Non-pigmented ciliary epithelial cell (primary cell): ENCODE results near the gene NEO1.

Experiments
- DNase-seq: peaks from one replicate; pipeline ENCODE4 v3.0.0-alpha.2; 2010; ENCODE audit warnings: low read depth

Gene NEO1, protein sequence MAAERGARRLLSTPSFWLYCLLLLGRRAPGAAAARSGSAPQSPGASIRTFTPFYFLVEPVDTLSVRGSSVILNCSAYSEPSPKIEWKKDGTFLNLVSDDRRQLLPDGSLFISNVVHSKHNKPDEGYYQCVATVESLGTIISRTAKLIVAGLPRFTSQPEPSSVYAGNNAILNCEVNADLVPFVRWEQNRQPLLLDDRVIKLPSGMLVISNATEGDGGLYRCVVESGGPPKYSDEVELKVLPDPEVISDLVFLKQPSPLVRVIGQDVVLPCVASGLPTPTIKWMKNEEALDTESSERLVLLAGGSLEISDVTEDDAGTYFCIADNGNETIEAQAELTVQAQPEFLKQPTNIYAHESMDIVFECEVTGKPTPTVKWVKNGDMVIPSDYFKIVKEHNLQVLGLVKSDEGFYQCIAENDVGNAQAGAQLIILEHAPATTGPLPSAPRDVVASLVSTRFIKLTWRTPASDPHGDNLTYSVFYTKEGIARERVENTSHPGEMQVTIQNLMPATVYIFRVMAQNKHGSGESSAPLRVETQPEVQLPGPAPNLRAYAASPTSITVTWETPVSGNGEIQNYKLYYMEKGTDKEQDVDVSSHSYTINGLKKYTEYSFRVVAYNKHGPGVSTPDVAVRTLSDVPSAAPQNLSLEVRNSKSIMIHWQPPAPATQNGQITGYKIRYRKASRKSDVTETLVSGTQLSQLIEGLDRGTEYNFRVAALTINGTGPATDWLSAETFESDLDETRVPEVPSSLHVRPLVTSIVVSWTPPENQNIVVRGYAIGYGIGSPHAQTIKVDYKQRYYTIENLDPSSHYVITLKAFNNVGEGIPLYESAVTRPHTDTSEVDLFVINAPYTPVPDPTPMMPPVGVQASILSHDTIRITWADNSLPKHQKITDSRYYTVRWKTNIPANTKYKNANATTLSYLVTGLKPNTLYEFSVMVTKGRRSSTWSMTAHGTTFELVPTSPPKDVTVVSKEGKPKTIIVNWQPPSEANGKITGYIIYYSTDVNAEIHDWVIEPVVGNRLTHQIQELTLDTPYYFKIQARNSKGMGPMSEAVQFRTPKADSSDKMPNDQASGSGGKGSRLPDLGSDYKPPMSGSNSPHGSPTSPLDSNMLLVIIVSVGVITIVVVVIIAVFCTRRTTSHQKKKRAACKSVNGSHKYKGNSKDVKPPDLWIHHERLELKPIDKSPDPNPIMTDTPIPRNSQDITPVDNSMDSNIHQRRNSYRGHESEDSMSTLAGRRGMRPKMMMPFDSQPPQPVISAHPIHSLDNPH (N-terminal part only)

DNA sequence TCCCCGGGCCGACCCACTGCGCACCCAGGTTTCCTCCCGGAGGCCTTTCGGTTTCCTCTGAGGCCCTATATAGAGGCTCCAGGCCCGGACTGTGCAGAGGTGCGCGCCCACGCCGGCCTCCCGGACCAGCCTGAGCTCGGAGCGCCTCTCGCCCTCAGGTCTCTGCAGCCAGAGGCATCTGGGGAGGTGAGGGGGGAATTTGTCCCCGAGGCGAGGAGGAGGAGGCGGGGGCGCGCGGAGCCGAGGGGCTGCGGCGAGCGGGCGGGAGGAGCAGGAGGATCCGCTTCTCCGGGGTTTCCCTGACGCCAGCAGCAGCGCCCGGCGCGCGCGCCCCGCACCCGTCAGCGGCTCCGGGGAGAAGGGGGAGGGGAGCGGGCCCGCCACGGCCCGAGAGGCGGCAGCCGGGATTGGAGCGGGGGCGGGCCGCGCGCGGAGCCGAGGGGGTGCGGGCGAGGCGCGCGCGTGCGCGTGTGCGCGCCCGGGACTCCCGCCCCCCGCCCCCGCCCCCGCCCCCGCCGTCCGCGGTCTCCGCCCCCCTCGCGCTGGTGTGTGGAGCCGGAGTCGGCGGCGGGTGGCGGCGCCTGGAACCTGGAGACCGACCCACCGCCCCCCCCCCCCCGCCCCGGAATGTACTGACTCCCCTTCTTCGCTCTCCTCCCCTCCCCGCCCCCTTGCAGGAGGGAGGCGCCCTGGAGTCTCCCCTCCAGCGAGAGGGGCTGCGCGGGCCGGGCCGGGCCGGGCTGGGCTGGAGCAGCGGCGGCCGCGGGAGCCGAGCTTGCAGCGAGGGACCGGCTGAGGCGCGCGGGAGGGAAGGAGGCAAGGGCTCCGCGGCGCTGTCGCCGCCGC is at the start of gene NEO1:
Gene NEO1, plus strand, starts transcription at position 657 of the 846 bp plus-strand sequence. CDS start 213 bp downstream, outside the sequence.
- no peak for DNase-seq

DNA sequence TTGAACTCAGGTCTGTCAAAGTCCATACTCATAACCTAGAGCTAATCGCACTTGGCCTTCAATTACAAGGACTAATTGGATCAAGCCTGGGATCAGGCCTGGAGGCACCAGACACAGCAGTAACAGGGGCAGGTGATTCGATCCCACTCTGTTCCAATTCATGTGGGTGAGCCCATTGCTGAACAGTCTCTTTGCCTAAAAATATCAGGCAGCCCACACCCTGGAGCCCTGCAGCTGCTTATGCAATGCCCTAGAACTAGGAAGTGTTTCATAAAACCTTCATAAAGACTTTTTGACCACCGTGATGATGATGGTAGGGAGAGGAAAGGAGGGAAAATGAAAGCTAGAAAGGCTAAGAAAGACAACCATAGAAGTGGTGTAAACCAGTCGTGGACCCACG is 47.8 kb upstream of the NEO1 start:
- DNase-seq, result no peak

DNA sequence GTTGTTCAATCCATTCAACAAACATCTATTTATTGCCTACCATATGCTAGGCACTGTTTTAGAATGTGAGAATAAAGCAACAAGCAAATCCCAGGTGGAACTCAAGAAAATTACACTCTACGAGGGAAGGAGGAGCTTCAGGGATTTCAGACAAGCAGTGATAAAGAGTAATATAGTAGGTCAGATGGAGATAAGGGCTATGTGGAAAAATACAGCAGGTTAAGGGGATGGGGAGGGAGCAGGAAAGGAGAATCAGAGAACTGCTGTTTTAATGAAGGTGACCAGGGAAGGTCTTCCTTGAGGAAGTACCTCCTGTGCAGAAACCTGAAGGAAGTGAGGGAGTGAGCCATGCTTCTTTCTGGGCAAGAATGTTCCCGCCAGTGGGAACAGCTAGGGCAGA is 47.2 kb upstream of the NEO1 start:
- no peak for DNase-seq

DNA sequence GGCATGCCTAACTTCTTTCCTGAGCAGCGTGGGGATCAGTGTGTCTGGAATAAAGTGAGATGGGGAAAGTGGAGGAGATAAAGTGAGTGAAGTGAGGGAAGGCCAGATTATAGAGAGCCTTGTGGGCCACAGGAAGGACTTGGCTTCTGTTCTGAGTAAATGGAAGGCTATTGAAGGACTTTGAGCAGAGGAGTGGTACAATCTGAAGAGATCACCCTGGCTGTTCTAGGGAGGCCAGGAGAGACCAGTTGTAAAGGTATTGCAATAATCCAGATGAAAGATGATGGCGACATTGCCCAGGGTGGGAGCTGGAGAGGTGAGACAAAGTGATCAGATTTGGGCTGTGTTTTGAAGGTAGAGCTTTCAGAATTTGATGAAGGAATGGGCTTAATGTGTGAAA is 46.8 kb upstream of the NEO1 start:
- no peak for DNase-seq

DNA sequence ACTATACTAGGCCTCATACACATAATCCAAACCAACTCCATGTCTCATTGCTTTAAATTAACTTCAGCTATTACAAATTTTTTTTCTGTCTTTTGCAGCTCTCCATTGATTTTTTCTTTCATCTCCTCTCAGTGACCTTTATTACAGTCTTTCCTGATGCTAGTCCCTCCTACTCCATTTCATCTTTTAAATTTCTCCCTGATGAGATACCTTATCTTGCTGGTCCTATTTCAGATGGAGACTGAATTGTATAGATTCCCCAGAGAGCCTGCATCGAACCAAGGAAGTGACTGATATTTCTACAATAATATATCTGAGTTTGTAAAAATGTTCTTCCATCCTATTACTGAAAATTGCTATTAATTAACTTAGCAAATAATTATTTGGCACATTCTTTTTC is 45.7 kb upstream of the NEO1 start:
- no peak for DNase-seq

DNA sequence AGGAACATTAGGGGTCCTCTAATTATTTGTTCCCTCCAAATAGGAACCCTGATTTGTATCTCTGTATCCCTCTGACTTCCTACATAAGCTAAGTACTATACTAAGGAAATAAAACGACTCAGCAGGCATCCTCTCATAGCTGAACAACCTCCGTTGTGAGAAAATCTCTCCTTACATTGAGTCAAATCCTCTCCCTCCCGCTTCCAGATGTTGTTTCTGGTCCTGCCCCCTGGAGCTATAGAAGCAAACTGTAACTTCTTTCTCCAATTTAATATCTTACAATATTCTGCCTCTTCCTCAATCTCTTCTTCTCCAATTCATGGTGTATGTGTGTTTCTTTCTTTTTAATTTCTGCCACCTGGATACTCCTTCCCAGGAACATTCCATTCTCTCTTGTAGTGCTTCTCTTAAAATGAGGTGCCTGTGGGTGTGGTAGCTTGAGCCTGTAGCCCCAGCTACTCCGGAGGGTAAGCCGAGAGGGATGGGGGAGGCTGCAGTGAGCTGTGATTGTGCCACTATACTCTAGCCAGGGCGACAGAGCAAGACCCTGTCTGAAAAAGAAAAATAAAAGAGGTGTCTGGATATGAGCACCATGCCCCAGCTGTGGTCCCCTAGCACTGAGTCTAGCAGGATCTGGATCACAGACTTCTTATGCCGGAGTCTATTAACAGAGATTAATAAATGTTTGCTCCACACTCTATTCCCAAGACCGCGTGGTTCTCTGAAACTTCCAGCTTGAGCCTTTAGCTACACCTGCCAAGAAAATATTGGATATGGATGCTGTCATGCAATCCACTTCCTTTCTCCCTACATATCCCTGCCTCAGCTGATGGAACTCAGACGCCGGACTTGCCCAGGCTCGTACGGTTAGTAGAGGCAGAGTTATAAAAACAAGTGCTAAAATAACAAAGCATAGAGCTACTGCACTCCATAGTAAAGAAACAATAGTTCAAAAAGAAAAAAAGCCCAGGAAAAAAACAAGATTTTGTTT is 42.9 kb upstream of the NEO1 start:
- DNase-seq, result no peak

DNA sequence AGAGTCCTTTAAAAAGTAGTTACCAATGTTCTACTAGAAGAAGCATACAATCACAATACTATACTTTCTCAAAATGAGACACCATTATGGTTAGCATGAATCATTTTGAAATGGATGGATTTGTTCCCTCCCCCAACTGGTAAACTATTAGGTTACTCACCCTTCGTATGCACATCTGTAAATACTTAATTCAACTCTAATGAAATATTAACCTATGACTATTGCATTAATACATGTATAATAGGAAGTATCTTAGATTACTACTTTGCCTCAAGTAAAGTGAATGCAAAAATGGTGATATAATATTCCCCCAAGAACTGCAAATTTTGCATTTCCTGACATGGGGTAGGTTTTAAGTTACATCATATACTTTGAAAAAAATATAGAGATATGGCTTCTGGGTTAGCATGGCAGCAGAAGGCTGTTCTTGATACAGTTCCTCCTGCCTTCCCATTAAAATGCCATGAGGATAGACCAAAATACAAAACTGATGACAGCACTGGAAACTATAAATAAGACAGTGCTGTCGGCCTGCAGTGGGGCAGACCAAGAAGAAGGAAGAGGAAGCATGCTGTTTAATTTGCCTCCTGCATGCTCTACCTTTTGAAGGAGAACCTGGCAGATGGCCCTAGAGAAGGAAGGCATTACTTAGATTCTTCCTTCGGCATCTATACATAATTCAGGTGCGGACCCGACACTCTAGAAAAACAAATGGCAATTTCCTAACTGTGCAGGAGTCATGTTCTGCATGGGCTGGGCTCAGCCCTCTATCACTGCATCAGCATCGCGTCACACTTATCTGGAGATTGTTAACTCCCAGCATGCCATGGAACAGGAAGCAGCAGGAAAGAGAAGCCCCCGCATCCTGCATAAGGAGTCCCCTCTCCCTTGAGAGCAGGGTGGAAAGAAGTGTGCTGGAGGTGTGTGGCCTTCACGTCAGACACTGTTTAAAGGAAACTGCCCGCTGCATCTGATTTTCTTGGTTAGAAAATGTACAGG is 41.8 kb upstream of the NEO1 start:
- DNase-seq, result no peak

DNA sequence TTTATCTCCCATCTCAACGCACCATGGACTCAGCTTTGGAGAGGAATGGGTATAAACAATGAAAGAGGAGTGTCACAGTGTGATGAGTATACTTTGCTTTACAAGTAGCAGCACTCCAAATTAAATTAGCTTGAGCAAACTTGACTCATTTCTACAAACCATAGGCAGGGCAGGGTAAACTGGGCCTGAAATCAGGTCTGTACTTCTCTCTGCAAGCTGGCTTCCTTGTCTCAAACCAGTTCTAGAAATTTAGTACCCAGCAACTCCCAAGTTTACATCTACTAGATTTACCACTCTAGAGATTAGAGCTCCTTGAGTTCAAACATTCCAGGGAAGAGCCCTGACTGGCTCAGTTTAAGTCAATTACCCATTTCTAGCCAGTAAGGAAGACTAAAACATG is 37.4 kb upstream of the NEO1 start:
- DNase-seq, result no peak

DNA sequence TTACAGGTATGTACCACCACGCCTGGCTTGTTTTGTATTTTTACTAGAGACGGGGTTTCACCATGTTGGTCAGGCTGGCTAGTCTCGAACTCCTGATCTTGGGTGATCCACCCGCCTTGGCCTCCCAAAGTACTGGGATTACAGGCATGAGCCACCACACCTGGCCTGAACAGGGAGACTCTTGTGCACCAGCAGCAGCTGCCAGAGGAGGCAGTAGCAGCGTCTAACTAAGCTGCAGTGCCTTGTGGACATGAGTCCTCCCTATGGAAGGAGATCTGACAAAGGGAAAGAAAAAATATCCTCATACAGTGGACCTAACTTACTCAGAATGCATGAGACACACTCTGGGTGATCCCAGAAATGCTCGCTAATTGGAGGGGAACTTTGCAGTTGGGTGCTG is 36.8 kb upstream of the NEO1 start:
- no peak for DNase-seq

DNA sequence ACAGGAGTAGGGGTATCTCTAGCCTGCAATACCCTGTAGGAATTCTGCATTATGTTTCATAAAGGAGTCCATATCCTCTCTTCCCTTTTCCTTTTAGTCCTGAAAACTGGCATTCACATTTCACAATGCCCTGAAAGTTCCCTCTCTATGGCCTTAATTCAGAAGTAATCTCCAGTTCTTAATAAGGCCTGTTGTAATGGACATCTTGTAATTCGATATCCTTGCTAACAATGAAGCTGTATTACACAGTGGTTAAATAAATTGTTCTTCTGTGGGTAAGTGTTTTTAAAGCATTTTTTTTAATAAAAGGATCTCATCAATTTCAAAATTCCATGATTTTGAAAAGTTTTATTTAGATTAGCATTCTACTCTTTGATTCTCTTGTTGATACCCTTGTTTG is 34.3 kb upstream of the NEO1 start:
- DNase-seq, result no peak

DNA sequence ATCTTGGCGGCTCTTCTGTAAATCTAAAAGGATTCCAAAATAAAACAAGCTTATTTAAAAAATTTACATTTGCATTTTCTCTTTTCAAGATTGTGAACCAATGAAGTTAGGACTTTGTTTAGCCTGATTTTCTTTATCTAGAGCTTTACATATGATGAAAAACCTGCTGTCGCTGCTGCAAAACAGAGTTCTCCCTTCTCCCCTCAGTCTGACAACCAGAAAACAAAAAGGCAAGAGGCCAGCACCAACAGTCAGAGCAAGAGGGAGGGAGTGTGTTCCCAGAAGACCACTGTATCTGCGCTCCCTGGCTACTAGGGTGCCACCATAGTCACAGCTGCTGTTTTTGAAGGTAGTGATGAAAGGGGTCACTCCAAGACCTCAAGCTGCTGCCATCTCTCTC is 33.1 kb upstream of the NEO1 start:
- DNase-seq, result no peak

DNA sequence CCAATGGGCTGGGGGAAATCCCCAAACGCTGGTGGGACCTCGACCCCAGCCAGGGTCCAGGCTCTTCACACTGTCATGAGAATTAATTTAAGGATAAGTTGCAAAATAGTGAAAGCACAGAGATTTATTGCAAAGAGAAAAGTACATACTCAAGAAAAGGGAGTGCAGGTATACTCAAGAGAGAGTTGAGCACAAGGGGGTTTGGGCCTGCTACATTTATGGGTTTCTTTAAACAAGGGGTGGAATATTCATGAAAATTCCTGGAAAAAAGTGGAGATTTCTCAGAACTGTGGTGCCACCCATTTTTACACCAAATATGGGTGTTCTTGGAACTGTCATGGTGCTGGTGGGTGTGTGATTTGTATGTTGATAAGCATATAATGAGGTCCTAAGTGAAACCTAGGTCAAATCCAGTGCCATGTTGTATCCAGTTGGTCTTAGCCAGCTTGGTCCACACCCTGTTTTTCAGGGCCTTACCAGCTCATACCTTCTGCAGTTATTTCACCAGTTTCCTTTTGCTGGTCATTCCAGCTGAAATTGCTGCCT is 32.6 kb upstream of the NEO1 start:
- DNase-seq, result no peak

DNA sequence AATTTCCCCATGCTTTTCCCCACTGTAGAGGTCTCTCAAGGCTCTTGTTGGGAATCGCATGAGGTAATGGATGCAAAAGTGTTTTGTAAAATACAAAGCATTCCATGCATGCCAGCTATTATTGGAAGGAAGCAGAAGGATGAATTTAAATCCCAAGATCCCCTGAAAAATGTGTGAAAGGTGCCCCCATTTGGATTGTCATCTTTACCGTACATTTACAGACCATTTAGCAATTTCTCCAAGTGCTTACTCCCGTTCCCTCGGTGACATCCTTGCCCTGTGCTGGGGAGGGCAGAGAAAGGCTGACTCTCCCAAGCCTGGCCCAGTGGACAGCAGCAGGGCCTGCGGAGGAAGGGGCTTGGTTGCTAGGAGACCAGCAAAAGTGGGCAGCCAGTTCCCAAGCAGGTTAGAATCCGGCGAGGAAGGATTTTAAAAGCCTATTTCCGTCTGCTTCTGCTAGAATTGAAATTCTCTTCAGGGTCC is 31.1 kb upstream of the NEO1 start:
- no peak for DNase-seq

DNA sequence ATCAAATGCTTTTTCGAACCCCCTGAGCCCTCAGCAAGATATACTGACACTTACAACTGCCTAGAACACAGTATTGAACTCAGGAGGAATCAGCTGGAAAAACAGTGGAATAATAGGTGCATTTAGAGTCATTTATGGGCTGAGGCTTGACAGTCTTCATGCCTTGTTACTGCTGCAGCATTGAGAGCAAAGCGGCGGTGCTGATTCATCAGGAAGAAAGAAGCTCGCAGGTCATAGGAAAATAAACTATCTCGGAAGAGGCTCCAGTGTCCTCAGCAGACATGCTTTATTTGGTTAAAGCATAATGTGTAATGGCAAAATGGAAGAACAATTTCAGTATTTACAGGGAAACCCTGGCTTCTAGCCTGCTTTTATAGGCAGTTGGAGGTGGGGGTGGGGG is 30.1 kb upstream of the NEO1 start:
- no peak for DNase-seq

DNA sequence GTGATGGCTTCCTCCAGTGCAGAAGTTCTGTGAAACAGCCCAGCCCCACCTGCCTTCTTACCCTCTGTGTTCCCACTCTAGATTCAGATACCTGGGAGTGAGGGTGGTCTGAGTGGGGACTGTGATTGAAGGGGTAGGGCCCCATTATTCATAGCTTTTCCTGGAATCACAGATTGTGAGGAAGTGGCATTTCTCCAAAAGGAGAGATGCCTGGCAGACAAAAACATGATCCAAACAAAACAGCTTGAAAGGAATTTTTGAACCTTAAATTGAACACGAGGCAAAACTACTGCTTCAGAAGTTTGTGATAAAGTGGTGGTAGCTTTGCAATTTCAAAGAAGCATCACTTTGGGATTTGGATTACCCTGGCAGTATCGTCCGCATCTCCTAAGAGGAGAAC is 29.2 kb upstream of the NEO1 start:
- DNase-seq, result no peak

DNA sequence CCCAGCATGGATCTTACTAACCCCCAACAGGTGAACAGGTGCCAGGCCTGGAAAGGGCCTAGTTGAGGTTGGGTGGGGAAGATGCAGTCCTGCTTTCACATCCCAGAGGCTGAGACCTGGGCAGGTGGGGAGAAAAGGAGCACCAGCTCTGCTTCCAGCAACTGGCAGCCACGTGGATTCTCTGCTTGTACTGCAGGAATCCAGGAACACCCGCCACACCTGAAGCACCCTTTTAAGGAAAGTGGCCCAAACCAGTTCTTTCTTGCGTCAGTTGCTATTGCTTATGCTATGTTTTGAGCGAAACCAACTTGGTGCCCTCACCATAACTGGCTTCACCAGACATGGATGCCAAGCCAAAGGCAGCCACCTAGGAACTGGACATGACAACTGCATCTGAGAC is 28.1 kb upstream of the NEO1 start:
- no peak for DNase-seq

DNA sequence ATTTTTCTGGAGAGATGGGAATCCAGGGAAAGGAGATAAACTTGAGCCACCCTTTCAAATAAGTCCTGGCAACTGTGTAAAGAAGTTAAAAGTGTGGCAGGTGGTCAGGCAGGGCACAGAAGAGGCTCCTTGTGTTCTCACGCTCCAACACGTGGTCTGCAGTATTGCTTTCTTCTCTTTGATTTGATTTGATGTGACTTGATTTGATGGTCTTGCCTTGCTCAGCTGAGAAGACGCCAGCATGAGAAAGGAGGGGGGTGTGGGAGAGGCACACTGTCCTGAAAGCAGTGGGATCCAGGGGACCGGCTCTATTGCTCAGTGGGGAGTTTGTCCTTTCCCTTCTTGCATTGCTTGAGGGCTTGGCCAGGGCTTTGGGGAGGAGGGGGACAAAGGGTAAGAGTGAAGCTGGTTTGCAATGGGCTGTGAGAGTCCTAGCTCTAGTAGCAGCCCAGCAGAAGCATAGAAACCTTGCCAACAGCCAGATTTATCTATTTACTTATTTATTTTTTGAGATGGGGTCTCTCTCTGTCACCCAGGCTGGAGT is 25.7 kb upstream of the NEO1 start:
- no peak for DNase-seq

DNA sequence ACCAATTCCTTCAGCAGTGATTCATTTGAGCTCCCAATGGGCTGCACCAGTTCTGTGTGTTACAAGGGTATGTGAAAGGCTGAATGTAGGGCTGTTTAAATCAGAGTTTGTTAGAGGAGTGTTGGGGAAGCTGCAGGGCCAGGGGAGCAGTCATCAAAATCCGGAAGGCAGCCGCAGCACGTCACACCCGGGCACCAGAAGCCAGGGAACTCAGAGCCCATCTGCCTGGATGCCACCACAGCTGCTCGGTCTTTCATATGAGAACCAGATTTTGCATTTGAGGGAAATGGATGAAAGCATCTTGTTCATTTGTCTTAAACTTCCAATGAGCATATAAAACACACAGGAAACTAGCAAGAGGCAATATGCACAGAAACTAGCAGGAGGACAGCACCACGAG is 24.2 kb upstream of the NEO1 start:
- no peak for DNase-seq
